ENCODE data around the gene SCFD2.

DNA sequence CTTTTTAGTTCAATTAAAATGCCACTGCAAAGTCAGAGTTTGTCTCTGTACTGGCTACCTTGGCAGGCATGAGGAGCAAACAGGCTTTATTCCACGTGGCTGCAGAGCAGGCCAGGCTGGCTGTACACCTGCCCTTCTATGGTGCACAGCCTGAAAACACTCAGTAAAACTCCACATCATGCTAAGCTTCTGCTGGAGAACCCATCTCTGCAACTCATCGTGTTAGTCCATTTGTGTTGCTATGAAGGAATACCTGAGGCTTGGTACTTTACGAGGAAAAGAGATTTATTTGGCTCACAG is 214.4 kb downstream of the SCFD2 start:
- TF ChIP-seq, protein P1, sequence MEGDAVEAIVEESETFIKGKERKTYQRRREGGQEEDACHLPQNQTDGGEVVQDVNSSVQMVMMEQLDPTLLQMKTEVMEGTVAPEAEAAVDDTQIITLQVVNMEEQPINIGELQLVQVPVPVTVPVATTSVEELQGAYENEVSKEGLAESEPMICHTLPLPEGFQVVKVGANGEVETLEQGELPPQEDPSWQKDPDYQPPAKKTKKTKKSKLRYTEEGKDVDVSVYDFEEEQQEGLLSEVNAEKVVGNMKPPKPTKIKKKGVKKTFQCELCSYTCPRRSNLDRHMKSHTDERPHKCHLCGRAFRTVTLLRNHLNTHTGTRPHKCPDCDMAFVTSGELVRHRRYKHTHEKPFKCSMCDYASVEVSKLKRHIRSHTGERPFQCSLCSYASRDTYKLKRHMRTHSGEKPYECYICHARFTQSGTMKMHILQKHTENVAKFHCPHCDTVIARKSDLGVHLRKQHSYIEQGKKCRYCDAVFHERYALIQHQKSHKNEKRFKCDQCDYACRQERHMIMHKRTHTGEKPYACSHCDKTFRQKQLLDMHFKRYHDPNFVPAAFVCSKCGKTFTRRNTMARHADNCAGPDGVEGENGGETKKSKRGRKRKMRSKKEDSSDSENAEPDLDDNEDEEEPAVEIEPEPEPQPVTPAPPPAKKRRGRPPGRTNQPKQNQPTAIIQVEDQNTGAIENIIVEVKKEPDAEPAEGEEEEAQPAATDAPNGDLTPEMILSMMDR (IDR thresholded peaks at IDR 0.05): no peak
- no peak for TF ChIP-seq POLR2AphosphoS5 (IDR thresholded peaks at IDR 0.05)
